ENCODE measurements around the gene SLC35E1.

Gene SLC35E1

GRCh38 chr19:16611121-16611520 is 38.9 kb upstream of the SLC35E1 start:
- Histone ChIP-seq H3K27ac (ENCODE audit: low read depth, low read length, severe bottlenecking) (no peak overlapping the region), H3K4me1 (ENCODE audit: control insufficient read depth, insufficient read depth, low read length, poor library complexity, severe bottlenecking) (peaks cover 5% of the 10 kb centered on the region), H3K36me3 (ENCODE audit: control insufficient read depth, insufficient read depth, low read length) (no peaks in the 10 kb centered on the region), H3K9me3 (ENCODE audit: control insufficient read depth, low read length) (no peaks in the 10 kb centered on the region), H3K4me3 (ENCODE audit: extremely low read depth, insufficient read depth, low read length, poor library complexity, severe bottlenecking) (no peak overlapping the region)
- WGBS, 2 experiments (ENCODE audit: insufficient coverage in 2 of 2), result 89 to 95% methylated on average over 4 to 6 of the region's 6 CpGs

GRCh38 chr19:16609511-16610200 is 37.4 kb upstream of the SLC35E1 start:
- 90 to 94% methylated on average over 2 to 4 of the region's 5 CpGs for whole genome bisulfite sequencing, 2 experiments (ENCODE audit: insufficient coverage in 2 of 2)
- Histone ChIP-seq H3K36me3 (ENCODE audit: control insufficient read depth, insufficient read depth, low read length) (no peaks in the 10 kb centered on the region), H3K9me3 (ENCODE audit: control insufficient read depth, low read length) (no peaks in the 10 kb centered on the region), H3K4me1 (ENCODE audit: control insufficient read depth, insufficient read depth, low read length, poor library complexity, severe bottlenecking) (peaks cover 2% of the 10 kb centered on the region), H3K27ac (ENCODE audit: low read depth, low read length, severe bottlenecking) (no peak overlapping the region), H3K4me3 (ENCODE audit: extremely low read depth, insufficient read depth, low read length, poor library complexity, severe bottlenecking) (no peak overlapping the region)

GRCh38 chr19:16608290-16608739 is 36.1 kb upstream of the SLC35E1 start:
- H3K9me3 ChIP-seq (ENCODE audit: control insufficient read depth, low read length), result no peaks in the 10 kb centered on the region
- no peaks in the 10 kb centered on the region for H3K36me3 ChIP-seq (ENCODE audit: control insufficient read depth, insufficient read depth, low read length)
- no peaks in the 10 kb centered on the region for H3K4me1 ChIP-seq (ENCODE audit: control insufficient read depth, insufficient read depth, low read length, poor library complexity, severe bottlenecking)
- 86% methylated on average over 1 of the region's 1 CpG; no CpG with 5 or more reads in 1 of the 2 experiments for WGBS, 2 experiments (ENCODE audit: insufficient coverage in 2 of 2)
- H3K27ac ChIP-seq (ENCODE audit: low read depth, low read length, severe bottlenecking), result no peak overlapping the region
- H3K4me3 ChIP-seq (ENCODE audit: extremely low read depth, insufficient read depth, low read length, poor library complexity, severe bottlenecking), result no peak overlapping the region

- H3K27ac ChIP-seq (ENCODE audit: low read depth, low read length, severe bottlenecking), result no peak overlapping the region
- WGBS, 2 experiments (ENCODE audit: insufficient coverage in 2 of 2), result 94 to 96% methylated on average over 6 of the region's 12 CpGs
- no peaks in the 10 kb centered on the region for H3K9me3 ChIP-seq (ENCODE audit: control insufficient read depth, low read length)
- no peaks in the 10 kb centered on the region for H3K36me3 ChIP-seq (ENCODE audit: control insufficient read depth, insufficient read depth, low read length)
- no peak overlapping the region for H3K4me3 ChIP-seq (ENCODE audit: extremely low read depth, insufficient read depth, low read length, poor library complexity, severe bottlenecking)
- no peaks in the 10 kb centered on the region for H3K4me1 ChIP-seq (ENCODE audit: control insufficient read depth, insufficient read depth, low read length, poor library complexity, severe bottlenecking)
These were observed 35.6 kb upstream of the SLC35E1 start for GRCh38 chr19:16607819-16608218.

GRCh38 chr19:16605553-16605994 is 33.4 kb upstream of the SLC35E1 start:
- no peaks in the 10 kb centered on the region for H3K9me3 ChIP-seq (ENCODE audit: control insufficient read depth, low read length)
- H3K4me3 ChIP-seq (ENCODE audit: extremely low read depth, insufficient read depth, low read length, poor library complexity, severe bottlenecking), result no peak overlapping the region
- no peak overlapping the region for H3K27ac ChIP-seq (ENCODE audit: low read depth, low read length, severe bottlenecking)
- no peaks in the 10 kb centered on the region for H3K4me1 ChIP-seq (ENCODE audit: control insufficient read depth, insufficient read depth, low read length, poor library complexity, severe bottlenecking)
- H3K36me3 ChIP-seq (ENCODE audit: control insufficient read depth, insufficient read depth, low read length), result no peaks in the 10 kb centered on the region
- 95% methylated on average over 5 to 8 of the region's 8 CpGs for WGBS, 2 experiments (ENCODE audit: insufficient coverage in 2 of 2)

GRCh38 chr19:16605115-16605514 is 32.9 kb upstream of the SLC35E1 start:
- H3K4me3 ChIP-seq (ENCODE audit: extremely low read depth, insufficient read depth, low read length, poor library complexity, severe bottlenecking), result no peak overlapping the region
- no peak overlapping the region for H3K27ac ChIP-seq (ENCODE audit: low read depth, low read length, severe bottlenecking)
- 88 to 94% methylated on average over 2 to 3 of the region's 3 CpGs for WGBS, 2 experiments (ENCODE audit: insufficient coverage in 2 of 2)
- no peaks in the 10 kb centered on the region for H3K36me3 ChIP-seq (ENCODE audit: control insufficient read depth, insufficient read depth, low read length)
- H3K4me1 ChIP-seq (ENCODE audit: control insufficient read depth, insufficient read depth, low read length, poor library complexity, severe bottlenecking), result no peaks in the 10 kb centered on the region
- no peaks in the 10 kb centered on the region for H3K9me3 ChIP-seq (ENCODE audit: control insufficient read depth, low read length)

GRCh38 chr19:16604615-16605014 is 32.4 kb upstream of the SLC35E1 start:
- Histone ChIP-seq H3K9me3 (ENCODE audit: control insufficient read depth, low read length) (no peaks in the 10 kb centered on the region), H3K4me1 (ENCODE audit: control insufficient read depth, insufficient read depth, low read length, poor library complexity, severe bottlenecking) (no peaks in the 10 kb centered on the region), H3K4me3 (ENCODE audit: extremely low read depth, insufficient read depth, low read length, poor library complexity, severe bottlenecking) (no peak overlapping the region), H3K36me3 (ENCODE audit: control insufficient read depth, insufficient read depth, low read length) (no peaks in the 10 kb centered on the region), H3K27ac (ENCODE audit: low read depth, low read length, severe bottlenecking) (no peak overlapping the region)
- WGBS, 2 experiments (ENCODE audit: insufficient coverage in 2 of 2), result 94 to 100% methylated on average over 4 of the region's 6 CpGs

GRCh38 chr19:16603090-16603489 is 30.9 kb upstream of the SLC35E1 start:
- Histone ChIP-seq H3K36me3 (ENCODE audit: control insufficient read depth, insufficient read depth, low read length) (no peaks in the 10 kb centered on the region), H3K4me3 (ENCODE audit: extremely low read depth, insufficient read depth, low read length, poor library complexity, severe bottlenecking) (no peak overlapping the region), H3K9me3 (ENCODE audit: control insufficient read depth, low read length) (no peaks in the 10 kb centered on the region), H3K27ac (ENCODE audit: low read depth, low read length, severe bottlenecking) (no peak overlapping the region), H3K4me1 (ENCODE audit: control insufficient read depth, insufficient read depth, low read length, poor library complexity, severe bottlenecking) (no peaks in the 10 kb centered on the region)
- WGBS, 2 experiments (ENCODE audit: insufficient coverage in 2 of 2), result 79 to 93% methylated on average over 2 to 3 of the region's 3 CpGs

GRCh38 chr19:16601378-16602052 is 29.3 kb upstream of the SLC35E1 start:
- Histone ChIP-seq H3K4me3 (ENCODE audit: extremely low read depth, insufficient read depth, low read length, poor library complexity, severe bottlenecking) (no peak overlapping the region), H3K9me3 (ENCODE audit: control insufficient read depth, low read length) (no peaks in the 10 kb centered on the region), H3K4me1 (ENCODE audit: control insufficient read depth, insufficient read depth, low read length, poor library complexity, severe bottlenecking) (no peaks in the 10 kb centered on the region), H3K27ac (ENCODE audit: low read depth, low read length, severe bottlenecking) (no peak overlapping the region), H3K36me3 (ENCODE audit: control insufficient read depth, insufficient read depth, low read length) (peaks cover 4% of the 10 kb centered on the region)
- 95 to 98% methylated on average over 16 to 18 of the region's 20 CpGs for whole genome bisulfite sequencing, 2 experiments (ENCODE audit: insufficient coverage in 2 of 2)

GRCh38 chr19:16600824-16601223 is 28.6 kb upstream of the SLC35E1 start:
- no peak overlapping the region for H3K4me3 ChIP-seq (ENCODE audit: extremely low read depth, insufficient read depth, low read length, poor library complexity, severe bottlenecking)
- no peaks in the 10 kb centered on the region for H3K4me1 ChIP-seq (ENCODE audit: control insufficient read depth, insufficient read depth, low read length, poor library complexity, severe bottlenecking)
- peaks cover 4% of the 10 kb centered on the region for H3K36me3 ChIP-seq (ENCODE audit: control insufficient read depth, insufficient read depth, low read length)
- WGBS, 2 experiments (ENCODE audit: insufficient coverage in 2 of 2), result 89 to 98% methylated on average over 4 to 5 of the region's 5 CpGs
- H3K9me3 ChIP-seq (ENCODE audit: control insufficient read depth, low read length), result no peaks in the 10 kb centered on the region
- H3K27ac ChIP-seq (ENCODE audit: low read depth, low read length, severe bottlenecking), result no peak overlapping the region

All from mesodermal cell (in vitro differentiated cells).